Retina (tissue), 1 donor: Measurements from ENCODE around the gene GRAP2.

Experiments used
- DNase-seq: peaks from one replicate; pipeline ENCODE4 v3.0.0-alpha.2; 2016

GRAP2 gene

DNA sequence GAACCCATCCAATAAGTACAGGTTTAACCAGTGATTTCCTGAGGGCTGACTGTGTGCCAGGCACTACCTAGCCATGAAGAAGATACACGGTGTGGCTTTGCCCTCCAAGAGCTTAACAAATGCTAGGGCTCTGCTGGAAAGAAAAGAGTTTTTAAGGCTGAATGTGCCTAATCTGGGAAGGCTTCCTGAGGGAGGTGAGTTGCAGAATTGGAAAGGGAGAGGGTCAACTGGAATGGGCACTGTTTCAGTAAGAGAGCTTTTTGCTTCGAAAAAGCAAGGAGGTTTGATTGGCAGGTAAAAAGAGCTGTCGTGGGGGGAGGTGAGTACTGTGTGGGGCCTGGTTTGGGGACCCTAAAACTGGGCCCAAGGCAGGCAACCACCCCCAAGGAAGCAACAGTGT lies 96.5 kb downstream of the GRAP2 start:
- no peak for DNase-seq

DNA sequence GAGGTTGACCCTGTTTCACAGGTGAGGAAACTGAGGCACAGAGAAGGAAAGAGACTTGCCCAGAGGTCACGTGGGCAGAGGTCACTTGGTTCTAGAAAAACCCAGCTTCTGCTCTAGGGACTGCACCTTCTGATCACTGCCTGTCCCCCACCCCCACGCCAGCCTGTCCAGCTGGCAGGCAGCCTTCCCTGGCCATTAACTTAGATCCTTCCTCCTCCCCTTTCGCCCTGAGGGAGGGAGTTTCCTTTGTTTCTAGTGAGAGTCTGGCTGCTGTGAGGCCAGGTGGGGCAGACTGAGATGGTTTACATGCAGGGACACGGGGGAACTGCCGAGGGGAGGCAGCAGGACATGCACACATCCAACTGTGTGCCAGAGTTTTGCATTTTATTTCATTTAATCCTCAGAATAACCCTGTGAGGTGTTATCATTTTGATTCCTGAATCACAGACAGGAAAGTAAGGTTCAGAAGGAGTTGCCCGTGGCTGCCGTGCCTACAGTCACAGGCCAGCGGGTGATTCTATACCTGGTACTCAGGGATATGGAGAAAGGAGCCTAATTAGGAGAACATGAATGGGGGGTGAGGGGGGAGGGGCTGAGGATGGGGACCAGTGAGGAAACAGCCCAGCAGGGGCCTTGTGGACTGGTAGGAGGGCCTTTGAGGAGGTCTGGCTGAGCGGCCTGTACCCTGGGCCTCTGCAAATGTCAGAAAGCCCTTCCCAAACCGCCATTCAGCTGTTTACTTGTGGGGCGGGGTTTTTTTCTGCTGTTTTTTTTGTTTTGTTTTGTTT lies 97.2 kb downstream of the GRAP2 start:
- DNase-seq, result peak; percentile 66

DNA sequence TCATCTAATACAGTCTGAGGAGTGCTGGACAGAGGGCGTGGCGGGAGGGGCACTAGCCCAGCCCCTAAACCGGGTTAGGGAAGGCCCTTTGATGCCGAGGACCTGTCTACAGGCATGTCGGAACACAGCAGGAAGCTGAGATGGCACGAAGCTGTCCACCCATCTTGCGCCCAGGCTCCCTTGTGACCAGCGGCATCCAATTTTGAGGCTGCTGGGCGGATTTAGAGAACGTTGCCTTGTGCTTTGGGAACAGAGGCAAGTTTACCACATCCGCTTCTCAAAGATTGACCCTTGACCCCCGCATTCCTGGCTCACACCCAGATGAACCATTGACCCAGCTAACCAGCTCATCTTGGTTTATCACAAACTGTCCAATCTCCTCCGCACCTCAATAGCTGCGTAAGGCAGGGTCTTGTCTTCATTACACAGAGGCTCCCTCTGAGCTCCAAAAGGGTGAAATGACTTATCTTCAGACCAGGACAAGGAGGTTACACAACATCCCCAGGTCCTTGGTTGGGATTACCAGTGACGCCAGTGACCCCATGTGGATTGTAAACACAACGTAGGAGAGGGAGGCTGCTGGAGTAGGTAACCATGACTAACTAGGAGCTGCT lies 98.4 kb downstream of the GRAP2 start:
- no peak for DNase-seq

DNA sequence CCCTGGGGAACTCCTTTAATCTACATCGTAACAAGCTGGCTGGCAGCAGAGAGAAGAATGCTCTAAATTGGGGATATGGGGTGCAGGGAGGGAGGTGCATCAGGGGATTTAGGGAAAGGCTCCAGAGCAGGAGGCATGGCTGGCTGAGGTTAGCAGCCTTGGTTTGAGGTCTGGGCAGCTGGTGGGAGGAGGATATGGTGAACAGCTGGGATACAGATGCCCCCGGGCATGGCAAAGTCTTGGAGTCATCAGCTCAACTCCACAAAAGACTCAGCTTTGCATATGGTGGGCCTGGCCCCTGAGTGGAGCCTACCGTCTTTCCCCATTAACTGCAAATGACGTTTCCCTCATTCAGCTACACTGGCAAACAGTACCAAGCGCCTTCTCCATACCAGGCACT lies 99.3 kb downstream of the GRAP2 start:
- no peak for DNase-seq

DNA sequence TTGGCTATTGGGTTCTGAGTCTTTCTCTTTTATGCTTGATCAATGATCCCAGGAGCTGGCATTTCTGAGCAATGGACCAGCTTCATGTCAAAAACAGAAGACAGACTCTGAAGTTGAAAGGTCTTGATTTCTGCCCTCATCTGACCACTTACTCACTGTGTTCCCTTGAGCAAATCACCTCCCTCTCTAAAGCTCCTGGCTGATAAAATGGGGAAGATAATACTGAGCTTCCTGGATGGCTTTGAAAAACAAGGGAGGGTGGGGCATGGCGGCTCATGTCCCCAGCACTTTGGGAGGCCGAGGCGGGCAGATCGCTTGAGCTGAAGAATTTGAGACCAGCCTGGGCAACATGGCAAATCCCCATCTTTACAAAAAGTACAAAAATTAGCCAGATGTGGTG lies 100.2 kb downstream of the GRAP2 start:
- no peak for DNase-seq

DNA sequence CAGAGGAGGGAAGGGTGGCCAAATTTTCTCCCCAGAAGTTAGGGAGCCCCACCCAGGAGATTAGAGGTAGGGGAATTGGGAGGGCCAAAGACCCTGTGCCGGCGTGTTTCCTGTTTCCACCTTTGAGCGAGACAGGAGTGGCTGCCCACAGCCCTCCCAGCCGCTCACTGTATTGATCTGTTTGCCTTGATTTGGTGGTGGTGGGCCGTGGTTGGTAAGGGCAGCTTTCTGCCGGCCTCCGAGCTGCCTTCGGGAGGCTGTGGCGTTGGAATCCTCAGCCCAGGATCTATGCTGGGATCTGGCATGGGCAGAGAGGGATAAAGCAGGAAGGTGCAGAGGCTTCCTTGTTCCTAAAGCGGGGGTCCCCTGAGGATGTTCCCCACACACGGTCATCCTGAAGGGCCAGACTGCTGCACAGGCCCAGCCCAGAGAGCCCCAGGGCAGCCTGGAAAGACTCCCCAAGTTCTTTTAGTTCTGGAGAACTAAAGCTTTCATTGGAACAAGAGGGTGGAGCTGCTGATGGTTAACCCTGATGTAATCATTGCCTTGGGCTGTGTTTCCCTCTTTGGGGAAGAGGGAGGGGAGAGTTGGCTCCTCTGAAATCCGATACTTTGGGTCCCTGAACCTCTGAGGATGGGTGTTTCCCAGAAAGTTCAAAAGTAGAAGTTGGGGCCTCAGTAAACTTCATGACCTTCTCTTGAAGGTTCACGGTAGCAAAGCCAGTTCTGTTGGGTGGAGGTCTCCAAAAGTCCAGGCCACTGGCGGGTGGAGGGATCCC lies 101.1 kb downstream of the GRAP2 start:
- DNase-seq, result no peak

DNA sequence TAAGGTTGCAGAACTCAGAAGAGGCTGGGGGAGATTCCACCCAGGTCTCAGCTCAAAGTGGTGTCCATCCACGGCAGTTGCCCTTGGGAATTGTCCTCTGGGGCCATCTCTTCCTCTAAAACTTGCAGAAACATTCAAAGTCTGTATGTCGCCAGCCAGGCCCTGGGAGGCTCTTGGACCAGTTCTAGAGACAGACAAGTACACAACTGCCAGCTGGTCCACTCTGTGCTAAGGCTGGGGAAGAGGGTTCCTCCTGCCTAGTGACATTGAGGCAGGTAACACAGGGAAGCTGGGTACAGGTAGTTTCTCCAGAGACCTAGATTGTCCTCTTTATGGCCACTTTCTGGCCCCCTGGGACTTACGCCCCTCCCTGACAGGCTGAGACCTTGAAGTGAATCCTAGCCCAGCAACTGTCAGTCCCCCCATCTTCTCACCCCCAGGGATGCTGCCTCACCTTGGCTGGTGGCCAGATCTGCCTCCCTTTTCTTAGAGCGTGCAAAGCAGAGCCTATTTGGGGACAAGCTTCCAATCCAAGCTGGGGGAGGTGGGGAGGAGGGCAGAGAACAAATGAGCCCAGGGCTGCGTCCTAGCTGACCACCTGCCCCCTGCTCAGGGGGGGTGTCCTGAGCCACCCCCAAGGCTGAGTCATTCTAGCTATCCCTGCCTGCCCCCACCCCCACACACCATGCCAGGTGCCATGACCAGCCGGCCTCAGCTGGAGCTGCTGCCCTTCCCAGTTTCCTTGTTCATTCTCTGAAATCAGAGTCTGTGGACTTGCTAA lies 102.2 kb downstream of the GRAP2 start:
- no peak for DNase-seq

DNA sequence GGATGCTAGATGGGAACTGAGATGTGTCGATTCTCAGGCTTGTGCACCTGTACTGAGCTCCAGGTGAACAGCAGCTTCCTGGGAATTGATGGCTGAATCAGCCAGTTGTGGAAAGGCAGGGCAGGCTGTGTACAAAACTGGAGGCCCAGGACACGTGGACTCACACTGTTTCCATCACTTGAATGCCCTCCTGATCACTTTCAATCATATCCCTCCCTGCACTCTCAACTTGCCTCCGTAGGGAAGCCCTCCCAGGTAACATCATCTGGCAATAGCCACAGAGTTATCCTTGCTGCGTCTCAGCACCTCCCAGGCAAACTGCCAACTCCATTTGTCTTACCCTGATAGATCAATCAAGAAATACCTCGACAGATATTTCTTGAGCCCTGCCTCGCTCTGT lies 104.0 kb downstream of the GRAP2 start:
- no peak for DNase-seq

DNA sequence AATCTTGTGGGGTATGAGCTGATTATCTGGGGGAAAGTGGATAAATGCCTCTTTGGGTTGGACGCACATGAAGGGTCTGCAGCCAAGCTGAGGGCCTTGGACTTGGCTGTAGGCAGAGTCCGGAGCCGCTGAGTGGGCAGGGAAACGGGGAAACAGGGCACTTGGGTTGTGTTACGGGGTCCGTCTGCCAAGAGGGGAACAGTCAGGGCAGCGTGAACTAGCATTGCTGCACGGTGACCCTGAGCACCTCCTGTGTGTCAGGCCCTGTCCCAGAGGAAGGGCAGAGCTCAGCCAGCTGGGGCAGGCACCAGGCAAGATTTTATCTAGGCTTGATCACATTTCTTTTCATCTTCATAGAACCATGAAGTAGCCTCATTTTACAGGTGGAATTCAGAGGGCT lies 105.8 kb downstream of the GRAP2 start:
- DNase-seq, result no peak

DNA sequence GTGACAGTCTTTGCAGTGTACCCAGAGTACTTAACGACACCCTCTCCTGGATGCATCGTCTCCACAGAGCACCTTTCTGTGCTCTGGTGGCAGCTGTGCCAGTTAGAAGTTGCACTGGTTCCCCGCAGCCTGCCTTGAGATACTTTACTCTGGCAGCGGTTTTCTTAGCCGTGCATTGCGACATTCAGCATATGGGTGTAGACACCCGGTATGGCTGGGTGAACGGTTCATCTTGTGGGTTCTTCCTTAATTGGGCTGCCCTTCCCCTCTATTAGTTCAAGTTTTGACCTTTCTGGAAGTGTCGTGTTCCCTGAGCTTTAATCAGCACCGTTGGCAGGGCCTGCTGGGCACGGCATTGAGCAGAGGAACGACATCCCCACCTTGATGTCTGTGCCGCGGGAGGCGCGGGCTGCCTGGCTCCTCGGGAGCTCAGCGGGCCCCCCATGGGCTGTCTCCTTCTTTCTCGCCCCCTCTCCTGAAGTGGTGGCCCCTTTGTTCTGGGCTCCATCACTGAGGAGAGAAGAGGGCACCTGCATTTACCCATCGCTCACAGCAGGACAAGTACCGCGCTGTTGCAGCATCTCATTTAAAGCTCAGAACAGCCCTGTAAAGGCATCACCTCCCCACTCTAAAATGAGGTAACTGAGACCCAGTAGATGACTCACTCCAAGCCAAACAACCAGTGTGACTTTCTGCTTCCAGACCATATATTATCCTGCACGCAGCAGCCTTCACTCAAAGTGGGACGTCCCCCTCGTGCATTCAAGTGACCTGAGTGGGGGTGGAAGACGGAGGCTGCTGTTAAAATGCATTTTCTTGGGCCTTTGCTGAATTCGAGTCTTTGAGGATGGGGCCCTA lies 107.2 kb downstream of the GRAP2 start:
- no peak for DNase-seq

DNA sequence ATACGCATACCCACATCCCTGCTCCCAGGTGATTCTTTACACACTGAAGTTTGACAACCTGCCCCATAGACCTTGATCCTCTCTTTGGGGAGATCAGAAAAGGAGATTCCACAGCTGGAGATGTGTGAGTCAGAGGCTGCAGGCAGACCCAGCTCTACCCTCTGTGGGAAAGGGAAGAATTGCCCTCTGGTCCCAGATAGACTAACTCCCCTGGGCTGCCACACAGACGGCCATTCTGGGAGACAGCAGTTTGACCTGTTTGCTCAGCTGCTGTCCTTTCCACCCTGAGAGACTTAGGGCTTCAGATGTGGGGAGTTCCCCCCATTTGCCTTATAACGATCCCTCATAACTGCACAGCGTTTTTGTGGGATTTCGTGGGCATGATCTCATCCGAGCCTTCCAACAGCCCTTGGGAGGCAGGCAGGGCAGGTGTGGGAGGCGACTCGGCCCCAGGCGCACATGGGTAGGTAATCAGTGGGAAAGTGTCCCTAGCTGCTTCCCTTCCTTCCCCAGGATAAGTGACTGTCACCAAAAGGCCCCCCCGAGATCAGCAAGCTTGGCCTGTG lies 107.9 kb downstream of the GRAP2 start:
- DNase-seq, result no peak

DNA sequence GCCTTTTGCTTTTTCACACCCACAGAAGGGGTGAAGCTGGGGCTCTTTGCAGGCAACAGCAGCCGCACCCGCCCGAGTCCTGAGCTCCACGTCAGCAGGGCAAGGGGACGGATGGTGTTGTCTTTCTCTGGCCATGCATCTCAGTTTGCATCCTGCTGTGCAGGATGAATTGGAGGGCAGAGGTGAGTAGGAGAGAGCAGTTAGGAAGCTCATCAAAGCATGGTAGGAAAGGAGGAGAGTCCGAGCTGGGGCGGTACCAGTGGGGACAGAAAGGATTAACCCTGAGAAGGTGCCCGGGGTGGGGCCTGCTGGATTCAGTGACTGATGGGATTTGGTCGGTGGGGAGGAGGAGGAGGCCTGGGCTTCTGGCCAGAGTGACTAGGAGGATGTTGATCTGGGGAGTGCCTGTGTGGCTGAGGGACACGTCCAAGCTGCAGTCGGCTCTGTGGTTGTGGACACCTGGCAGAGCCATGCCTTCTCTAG lies 108.4 kb downstream of the GRAP2 start:
- peak; percentile 83 for DNase-seq

DNA sequence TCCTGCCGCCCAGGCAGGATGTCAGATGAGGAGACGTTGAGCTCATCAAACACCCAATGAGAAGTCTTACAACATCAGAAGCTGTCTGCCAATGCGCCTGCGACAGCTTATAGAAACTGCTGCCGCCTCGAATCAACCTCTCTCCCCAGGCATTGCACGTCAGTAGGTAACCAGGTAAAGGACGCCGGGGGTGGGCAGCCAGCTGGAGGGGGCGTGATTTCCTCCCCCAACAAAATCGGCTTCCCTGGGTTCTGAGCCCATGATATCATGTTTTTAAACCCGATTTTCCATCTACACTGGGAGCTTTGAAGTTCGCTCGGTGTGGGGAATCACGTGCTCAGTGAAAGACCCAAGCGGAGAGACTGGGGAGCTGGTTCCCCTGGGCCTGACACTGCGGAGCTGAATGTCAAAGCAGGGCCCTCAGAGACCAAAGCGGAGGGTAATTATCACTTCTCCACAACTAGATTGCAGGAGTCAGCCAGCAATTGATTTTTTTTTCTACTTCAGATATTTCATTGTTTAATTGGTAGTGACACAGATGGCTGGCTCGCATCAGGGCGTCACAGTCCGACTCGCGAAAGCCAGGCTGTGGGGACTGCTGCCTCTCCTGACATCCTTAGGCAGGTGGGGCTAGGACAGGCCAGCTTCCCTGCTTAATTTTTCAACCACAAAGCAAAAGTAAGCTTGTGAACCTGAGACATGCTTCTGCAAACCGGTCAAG lies 109.2 kb downstream of the GRAP2 start:
- DNase-seq, result peak; percentile 76

DNA sequence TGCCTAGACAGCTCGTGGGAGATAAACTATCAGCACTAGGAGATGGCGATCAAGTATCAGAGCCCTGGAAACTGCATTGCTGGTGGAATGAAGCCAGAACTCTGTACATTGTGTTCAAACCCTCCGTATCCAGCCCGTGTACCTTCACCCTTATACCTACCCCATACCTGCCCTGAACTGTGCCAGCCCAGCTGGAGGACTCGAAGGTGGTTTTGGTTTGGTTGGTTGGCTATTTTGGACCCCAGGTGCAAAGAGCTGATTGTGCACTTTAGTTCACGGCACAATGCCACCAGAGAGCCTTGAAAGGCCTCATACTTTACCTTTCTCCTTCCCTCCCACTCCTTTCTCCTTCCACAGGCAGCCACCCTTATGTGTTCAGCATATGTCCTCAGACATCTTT lies 109.9 kb downstream of the GRAP2 start:
- no peak for DNase-seq

DNA sequence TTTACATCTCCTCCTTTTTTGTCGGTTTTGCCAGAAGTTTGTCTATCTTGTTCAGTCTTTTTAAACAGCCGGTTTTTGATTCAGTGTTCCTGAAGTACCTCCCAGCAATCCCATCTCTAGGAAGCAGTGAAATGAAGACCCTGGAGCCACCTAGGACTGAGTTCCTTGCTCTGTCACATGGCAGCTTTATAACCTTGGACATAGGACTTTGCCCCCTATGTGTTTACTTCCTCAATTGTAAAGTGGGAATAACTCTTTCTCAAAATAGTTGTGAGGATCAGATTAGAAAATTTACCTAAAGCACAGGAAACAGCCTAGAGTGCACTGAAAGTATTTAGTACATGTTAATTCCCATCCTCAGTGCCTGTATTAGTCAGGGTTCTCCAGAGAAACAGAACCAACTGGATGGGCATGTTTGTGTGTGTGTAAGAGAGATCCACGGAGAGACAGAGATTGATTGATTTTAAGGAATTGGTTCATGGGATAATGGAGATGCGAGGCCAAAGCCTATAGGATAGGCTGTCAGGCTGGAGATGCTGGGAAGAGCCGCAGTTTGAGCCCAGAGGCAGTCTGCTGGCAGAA lies 113.9 kb downstream of the GRAP2 start:
- no peak for DNase-seq

DNA sequence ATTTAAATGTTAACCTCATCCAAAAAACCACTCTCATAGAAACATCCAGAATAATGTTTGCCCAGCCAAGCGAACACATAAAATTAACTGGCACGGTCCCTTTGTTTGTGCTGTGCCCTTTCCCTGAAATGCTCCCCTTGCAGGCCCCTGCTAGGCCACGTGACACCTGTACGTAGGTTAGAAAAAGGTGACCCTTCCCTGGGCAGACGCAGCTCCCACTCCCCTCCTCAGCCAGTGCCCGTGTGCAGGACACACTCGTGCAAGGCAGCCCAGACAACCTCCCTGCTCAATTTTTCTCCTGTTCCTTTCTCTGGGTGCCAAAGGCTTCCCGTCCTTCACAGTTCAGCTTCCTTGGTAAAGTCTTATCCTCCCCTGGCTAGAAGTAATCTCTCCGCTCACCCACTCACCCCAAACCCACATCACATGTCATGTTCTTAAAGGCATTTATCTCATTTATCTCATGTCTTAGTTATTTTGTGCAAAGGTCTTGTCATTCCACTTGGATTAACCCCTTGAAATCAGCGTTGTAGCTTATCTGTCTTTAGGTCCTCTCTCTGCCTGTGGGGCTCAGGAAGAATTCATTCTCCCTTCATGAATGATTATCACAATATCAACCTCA lies 114.6 kb downstream of the GRAP2 start:
- DNase-seq, result no peak

DNA sequence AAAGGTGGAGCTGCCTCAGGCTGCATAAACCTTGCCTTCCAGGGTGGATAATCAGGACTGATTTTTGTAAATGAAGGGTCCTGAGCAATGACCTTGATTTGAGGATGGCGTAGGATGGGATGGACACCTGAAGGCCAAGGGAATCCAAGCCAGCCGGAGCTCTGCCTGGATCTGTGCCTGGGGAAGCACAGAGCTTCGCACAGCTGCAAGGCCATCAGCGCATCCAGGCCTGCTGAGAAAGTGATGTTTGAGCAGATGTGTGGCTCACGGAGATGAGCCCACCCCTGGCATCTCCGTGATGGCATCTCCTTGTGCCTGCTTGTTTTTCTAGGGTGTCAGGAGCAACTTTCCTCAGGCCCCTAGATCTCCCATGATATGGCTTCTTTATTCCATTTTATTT lies 117.2 kb downstream of the GRAP2 start:
- DNase-seq, result no peak

DNA sequence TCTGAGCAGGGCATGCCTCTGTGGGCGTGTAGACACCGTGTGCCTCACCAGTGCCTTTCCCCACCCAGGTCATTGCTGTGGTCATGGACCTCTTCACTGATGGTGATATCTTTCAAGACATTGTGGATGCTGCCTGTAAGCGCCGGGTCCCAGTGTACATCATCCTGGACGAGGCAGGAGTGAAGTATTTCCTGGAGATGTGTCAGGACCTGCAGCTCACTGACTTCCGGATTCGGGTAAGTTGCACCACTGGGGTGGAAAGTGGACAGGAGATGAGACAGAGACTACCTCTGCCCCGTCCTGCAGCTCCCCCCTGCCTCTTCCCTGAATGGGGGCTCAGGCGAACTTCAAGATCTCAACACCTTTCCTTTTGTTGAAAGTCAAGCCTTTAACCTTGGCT lies 118.2 kb downstream of the GRAP2 start:
- DNase-seq, result no peak

DNA sequence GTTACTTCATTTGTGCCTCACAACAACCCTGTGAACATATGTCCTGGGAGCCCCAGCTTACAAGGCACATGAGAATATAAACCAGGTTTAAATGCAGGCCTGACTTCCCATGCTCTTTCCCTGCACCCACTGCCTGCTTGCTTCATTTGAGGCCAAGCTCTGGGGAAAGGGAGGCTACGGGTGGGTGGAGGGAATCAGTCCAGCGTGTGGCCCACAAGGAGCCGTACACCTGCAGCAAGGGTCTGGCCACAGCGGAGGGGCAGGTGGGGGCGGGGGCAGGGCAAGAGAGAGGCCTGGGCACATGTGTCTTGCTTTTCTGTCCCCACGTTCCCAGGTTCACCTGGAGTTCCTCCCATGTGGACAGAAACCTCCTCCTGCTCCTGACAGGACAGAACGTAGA lies 120.1 kb downstream of the GRAP2 start:
- no peak for DNase-seq

DNA sequence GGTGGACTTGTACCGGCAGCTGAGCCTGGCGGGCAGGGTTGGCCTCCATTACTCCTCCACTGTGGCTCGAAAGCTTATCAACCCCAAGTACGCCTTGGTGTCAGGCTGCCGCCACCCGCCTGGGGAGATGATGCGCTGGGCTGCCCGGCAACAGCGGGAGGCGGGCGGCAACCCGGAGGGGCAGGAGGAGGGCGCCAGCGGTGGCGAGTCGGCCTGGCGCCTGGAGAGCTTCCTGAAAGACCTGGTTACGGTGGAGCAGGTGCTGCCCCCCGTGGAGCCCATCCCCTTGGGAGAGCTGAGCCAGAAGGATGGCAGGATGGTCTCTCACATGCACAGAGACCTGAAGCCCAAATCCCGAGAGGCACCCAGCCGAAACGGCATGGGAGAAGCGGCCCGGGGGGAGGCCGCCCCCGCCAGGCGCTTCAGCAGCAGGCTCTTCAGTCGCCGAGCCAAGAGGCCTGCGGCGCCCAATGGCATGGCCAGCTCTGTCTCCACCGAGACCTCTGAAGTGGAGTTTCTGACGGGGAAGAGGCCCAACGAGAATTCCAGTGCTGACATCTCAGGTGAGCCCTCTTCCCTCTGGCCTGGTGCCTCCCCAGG lies 120.6 kb downstream of the GRAP2 start:
- DNase-seq, result no peak
